ENCODE measurements around the gene MYO3B. TPM values are rescaled to one million over a fixed set of nuclear protein-coding genes. Genes with fewer than 3 reads are reported as not detected.
"Not testable (repeated sequence)": the region's sequence is repeated elsewhere in the genome, so short reads cannot be mapped to it uniquely, and the experiment has no call there.

MYO3B gene
- total and polyA plus RNA-seq, 7 experiments from 2014 or later, result 0.66 to 0.82 TPM; not detected in 5

DNA sequence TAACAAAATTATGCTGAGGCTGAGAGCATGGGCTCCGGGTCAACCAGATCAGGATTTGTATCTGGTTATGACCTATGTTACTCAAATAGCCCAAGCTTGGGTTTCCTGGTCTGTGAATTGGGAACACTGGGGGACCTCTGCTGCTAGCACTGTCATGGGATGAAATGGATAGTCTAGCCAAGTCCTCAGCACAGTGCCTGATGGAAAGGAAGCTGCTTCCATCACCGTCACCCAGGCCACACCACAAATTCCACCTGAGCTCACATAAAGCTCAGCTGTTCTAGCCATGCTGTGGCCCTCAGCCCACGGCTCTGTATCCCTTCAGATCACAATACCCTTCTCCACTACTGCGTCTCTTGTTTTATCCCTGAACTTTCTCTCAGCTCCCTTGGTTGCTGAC lies 357.6 kb downstream of the MYO3B start:
- no peak overlapping the region for H3K4me3 Mint-ChIP-seq
- H3K36me3 ChIP-seq (ENCODE audit: control insufficient read depth in 2 of 3, insufficient read depth in 3 of 3, low read length in 3 of 3), result no peaks in the 10 kb centered on the region
- no peak for DNase-seq
- no peaks in the 10 kb centered on the region for H3K36me3 Mint-ChIP-seq
- H3K4me1 Mint-ChIP-seq, result no peaks in the 10 kb centered on the region
- H3K4me3 ChIP-seq (ENCODE audit: low read length), result no peak overlapping the region
- ChIA-PET POLR2A (no interaction called here), CTCF (no interaction called here)
- H3K27me3 Mint-ChIP-seq, result peaks cover 7 to 22% (median 13%) of the 10 kb centered on the region in 5 donors
- no peak for ATAC-seq
- no peaks in the 10 kb centered on the region for H3K9me3 ChIP-seq (ENCODE audit: control insufficient read depth in 2 of 3, low read length in 3 of 3)
- H3K9me3 Mint-ChIP-seq, result no peaks in the 10 kb centered on the region
- no peak overlapping the region for H3K27ac ChIP-seq (ENCODE audit: low read depth, low read length)
- intact Hi-C loops (cut with micrococcal nuclease), result no loop called here
- H3K27ac Mint-ChIP-seq, result no peak overlapping the region
- H3K4me1 ChIP-seq (ENCODE audit: control insufficient read depth in 2 of 2, insufficient read depth in 2 of 2, low read length in 2 of 2), result no peaks in the 10 kb centered on the region
- H3K27me3 ChIP-seq (ENCODE audit: control insufficient read depth in 2 of 2, insufficient read depth in 2 of 2, low read length in 2 of 2), result no peaks in the 10 kb centered on the region

DNA sequence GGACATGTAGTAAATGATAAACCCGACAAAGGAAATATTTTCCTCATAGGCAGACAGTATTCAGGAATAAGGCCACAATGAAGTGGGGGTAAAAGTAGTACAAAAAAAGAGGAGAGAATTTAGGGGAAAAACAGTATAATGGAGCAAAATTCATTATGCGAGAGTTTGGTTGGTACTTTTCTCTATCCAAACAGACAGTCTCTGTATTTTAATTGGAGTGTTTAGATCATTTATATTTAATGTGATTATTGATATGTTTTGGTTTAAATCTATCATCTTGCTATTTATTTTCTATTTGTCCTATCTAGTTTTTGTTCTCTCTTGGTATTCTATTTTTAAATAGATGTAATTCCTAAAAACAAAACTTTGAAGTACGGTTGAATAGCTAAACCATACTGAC lies 366.9 kb downstream of the MYO3B start:
- peaks cover 0 to 20% (median 6%) of the 10 kb centered on the region in 11 donors for H3K9me3 Mint-ChIP-seq
- POLR2A ChIA-PET, result no interaction called here
- H3K27me3 Mint-ChIP-seq, result peaks cover 0 to 17% (median 9%) of the 10 kb centered on the region in 5 donors
- Histone ChIP-seq H3K27me3 (ENCODE audit: control insufficient read depth in 2 of 2, insufficient read depth in 2 of 2, low read length in 2 of 2) (no peaks in the 10 kb centered on the region), H3K27ac (ENCODE audit: low read depth, low read length) (no peak overlapping the region), H3K4me3 (ENCODE audit: low read length) (no peak overlapping the region), H3K36me3 (ENCODE audit: control insufficient read depth in 2 of 3, insufficient read depth in 3 of 3, low read length in 3 of 3) (no peaks in the 10 kb centered on the region), H3K4me1 (ENCODE audit: control insufficient read depth in 2 of 2, insufficient read depth in 2 of 2, low read length in 2 of 2) (no peaks in the 10 kb centered on the region), H3K9me3 (ENCODE audit: control insufficient read depth in 2 of 3, low read length in 3 of 3) (no peaks in the 10 kb centered on the region)
- no peak overlapping the region for H3K27ac Mint-ChIP-seq
- H3K4me3 Mint-ChIP-seq, result no peak overlapping the region
- CTCF ChIA-PET, result no interaction called here
- peaks cover 0 to 6% (median 0%) of the 10 kb centered on the region in 5 donors for H3K36me3 Mint-ChIP-seq
- H3K4me1 Mint-ChIP-seq, result no peaks in the 10 kb centered on the region
- intact Hi-C loops (cut with micrococcal nuclease), result no loop called here
- no peak for DNase-seq
- no peak for ATAC-seq

DNA sequence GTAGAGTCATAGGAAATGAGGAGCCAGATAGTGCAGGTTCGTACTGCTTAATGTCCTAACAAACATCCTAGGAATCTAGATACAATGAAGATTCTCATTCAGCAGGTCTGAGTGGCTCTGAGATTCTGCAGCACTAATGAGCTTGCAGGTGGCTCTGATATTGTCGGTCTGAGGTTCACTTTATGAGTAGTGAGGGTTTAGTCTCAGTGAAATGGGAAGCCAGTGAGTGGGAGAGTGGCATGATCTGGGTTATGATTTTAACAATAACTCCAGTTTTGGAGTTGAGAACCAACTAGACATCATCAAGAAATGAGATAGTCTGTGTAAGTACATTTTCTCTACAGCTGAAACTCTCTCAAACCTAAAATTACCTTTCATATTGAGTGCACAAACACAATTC lies 370.4 kb downstream of the MYO3B start:
- Mint-ChIP-seq H3K27ac (no peak overlapping the region), H3K4me3 (no peak overlapping the region)
- POLR2A ChIA-PET, result interaction anchor here (0.6 kb wide), 1 partner anchor 223 kb away, joined by 3 read pairs; no protein-coding TSS in a partner anchor

DNA sequence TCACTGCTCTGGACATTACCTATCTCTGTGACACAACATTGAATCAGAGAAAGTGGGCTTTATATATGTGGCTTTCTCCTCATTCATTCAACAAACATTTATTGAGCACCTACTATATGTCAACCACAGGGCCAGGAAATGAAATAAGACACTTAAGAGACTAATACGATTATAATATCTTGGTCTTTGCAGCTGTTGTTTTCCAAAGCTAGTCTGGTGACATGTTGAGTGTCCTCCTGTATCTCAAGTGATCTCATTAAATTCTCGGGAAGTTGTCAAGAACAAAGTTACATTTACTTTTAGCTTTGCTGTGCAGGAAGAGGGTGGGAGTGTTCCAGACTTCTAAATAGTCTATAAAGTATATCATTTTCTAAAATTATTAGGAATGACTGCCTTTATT lies 372.6 kb downstream of the MYO3B start:
- H3K4me1 ChIP-seq (ENCODE audit: control insufficient read depth in 2 of 2, insufficient read depth in 2 of 2, low read length in 2 of 2), result no peaks in the 10 kb centered on the region
- H3K27me3 Mint-ChIP-seq, result peaks cover 0 to 13% (median 4%) of the 10 kb centered on the region in 5 donors
- ATAC-seq (no peak), DNase-seq (no peak)
- no peaks in the 10 kb centered on the region for H3K36me3 ChIP-seq (ENCODE audit: control insufficient read depth in 2 of 3, insufficient read depth in 3 of 3, low read length in 3 of 3)
- peaks cover 0 to 14% (median 0%) of the 10 kb centered on the region in 3 experiments for H3K9me3 ChIP-seq (ENCODE audit: control insufficient read depth in 2 of 3, low read length in 3 of 3)
- peaks cover 8 to 43% (median 15%) of the 10 kb centered on the region in 11 donors for H3K9me3 Mint-ChIP-seq
- no peak overlapping the region for H3K27ac ChIP-seq (ENCODE audit: low read depth, low read length)
- H3K36me3 Mint-ChIP-seq, result peaks cover 2 to 12% (median 10%) of the 10 kb centered on the region in 5 donors
- no peak overlapping the region for H3K27ac Mint-ChIP-seq
- no peaks in the 10 kb centered on the region for H3K27me3 ChIP-seq (ENCODE audit: control insufficient read depth in 2 of 2, insufficient read depth in 2 of 2, low read length in 2 of 2)
- H3K4me3 ChIP-seq (ENCODE audit: low read length), result no peak overlapping the region
- intact Hi-C loops (cut with micrococcal nuclease), result no loop called here
- ChIA-PET CTCF (no interaction called here), POLR2A (no interaction called here)
- H3K4me3 Mint-ChIP-seq, result no peak overlapping the region
- H3K4me1 Mint-ChIP-seq, result no peaks in the 10 kb centered on the region

More for the DNA sequence above, 370.4 kb downstream of the MYO3B start:
- no peaks in the 10 kb centered on the region for H3K4me1 ChIP-seq (ENCODE audit: control insufficient read depth in 2 of 2, insufficient read depth in 2 of 2, low read length in 2 of 2)
- intact Hi-C loops (cut with micrococcal nuclease), result no loop called here
- H3K27me3 ChIP-seq (ENCODE audit: control insufficient read depth in 2 of 2, insufficient read depth in 2 of 2, low read length in 2 of 2), result no peaks in the 10 kb centered on the region
- Mint-ChIP-seq H3K27me3 (peaks cover 0 to 12% (median 7%) of the 10 kb centered on the region in 5 donors), H3K4me1 (no peaks in the 10 kb centered on the region), H3K36me3 (peaks cover 0 to 11% (median 7%) of the 10 kb centered on the region in 5 donors), H3K9me3 (peaks cover 6 to 42% (median 15%) of the 10 kb centered on the region in 11 donors)
- H3K36me3 ChIP-seq (ENCODE audit: control insufficient read depth in 2 of 3, insufficient read depth in 3 of 3, low read length in 3 of 3), result no peaks in the 10 kb centered on the region
- peaks cover 0 to 14% (median 0%) of the 10 kb centered on the region in 3 experiments for H3K9me3 ChIP-seq (ENCODE audit: control insufficient read depth in 2 of 3, low read length in 3 of 3)
- DNase-seq, result no peak
- H3K4me3 ChIP-seq (ENCODE audit: low read length), result no peak overlapping the region
- ATAC-seq, result no peak
- no peak overlapping the region for H3K27ac ChIP-seq (ENCODE audit: low read depth, low read length)
- CTCF ChIA-PET, result no interaction called here

DNA sequence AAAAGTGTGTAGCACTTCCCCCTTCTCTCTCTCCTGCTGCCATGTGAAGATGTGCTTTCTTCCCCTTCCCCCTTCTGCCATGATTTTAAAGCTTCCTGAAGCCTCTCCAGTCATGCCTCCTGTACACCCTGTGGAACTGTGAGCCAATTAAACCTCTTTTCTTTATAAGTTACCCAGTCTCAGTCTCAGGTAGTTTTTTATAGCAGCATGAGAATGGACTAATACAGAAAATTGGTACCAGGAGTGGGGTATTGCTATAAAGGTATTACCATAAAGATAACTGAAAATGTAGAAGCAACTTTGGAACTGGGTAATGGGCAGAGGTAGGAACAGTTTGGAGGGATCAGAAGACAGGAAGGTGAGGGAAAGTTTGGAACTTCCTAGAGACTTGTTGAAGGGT lies 374.0 kb downstream of the MYO3B start:
- H3K9me3 Mint-ChIP-seq, result peaks cover 8 to 36% (median 14%) of the 10 kb centered on the region in 11 donors
- DNase-seq; H3K4me1 Mint-ChIP-seq; H3K4me1 ChIP-seq (ENCODE audit: control insufficient read depth in 2 of 2, insufficient read depth in 2 of 2, low read length in 2 of 2); H3K4me3 Mint-ChIP-seq; H3K27ac Mint-ChIP-seq; CTCF ChIA-PET; H3K27me3 ChIP-seq (ENCODE audit: control insufficient read depth in 2 of 2, insufficient read depth in 2 of 2, low read length in 2 of 2); ATAC-seq; H3K27ac ChIP-seq (ENCODE audit: low read depth, low read length); H3K36me3 ChIP-seq (ENCODE audit: control insufficient read depth in 2 of 3, insufficient read depth in 3 of 3, low read length in 3 of 3); H3K4me3 ChIP-seq (ENCODE audit: low read length); intact Hi-C loops (cut with micrococcal nuclease): not testable (repeated sequence)
- H3K36me3 Mint-ChIP-seq, result peaks cover 0 to 12% (median 5%) of the 10 kb centered on the region in 5 donors
- peaks cover 0 to 12% (median 3%) of the 10 kb centered on the region in 5 donors for H3K27me3 Mint-ChIP-seq
- POLR2A ChIA-PET, result interaction anchor here (0.9 kb wide), 1 partner anchor 11 kb away, joined by 5 read pairs; no protein-coding TSS in a partner anchor
- H3K9me3 ChIP-seq (ENCODE audit: control insufficient read depth in 2 of 3, low read length in 3 of 3), result peaks cover 0 to 14% (median 0%) of the 10 kb centered on the region in 3 experiments

DNA sequence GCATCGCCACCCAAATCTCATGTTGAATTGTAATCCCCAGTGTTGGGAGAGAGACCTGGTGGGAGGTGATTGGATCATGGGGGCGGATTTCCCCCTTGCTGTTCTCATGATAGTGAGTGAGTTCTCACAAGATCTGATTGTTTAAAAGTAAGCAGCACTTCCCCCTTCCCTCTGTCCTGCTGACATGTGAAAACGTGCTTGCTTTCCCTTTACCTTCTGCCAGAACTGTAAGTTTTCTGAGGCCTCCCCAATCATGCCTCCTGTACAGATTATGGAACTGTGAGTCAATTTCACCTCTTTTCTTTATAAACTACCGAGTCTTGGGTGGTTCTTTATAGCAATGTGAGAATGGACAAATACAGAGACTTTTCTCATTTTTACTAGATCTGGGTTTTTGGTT lies 375.8 kb downstream of the MYO3B start:
- CTCF ChIA-PET, result no interaction called here
- no peaks in the 10 kb centered on the region for H3K4me1 Mint-ChIP-seq
- H3K36me3 Mint-ChIP-seq, result peaks cover 0 to 12% (median 5%) of the 10 kb centered on the region in 5 donors
- no peak overlapping the region for H3K27ac ChIP-seq (ENCODE audit: low read depth, low read length)
- H3K36me3 ChIP-seq (ENCODE audit: control insufficient read depth in 2 of 3, insufficient read depth in 3 of 3, low read length in 3 of 3), result no peaks in the 10 kb centered on the region
- intact Hi-C loops (cut with micrococcal nuclease), result no loop called here
- H3K4me3 Mint-ChIP-seq, result no peak overlapping the region
- no peaks in the 10 kb centered on the region for H3K4me1 ChIP-seq (ENCODE audit: control insufficient read depth in 2 of 2, insufficient read depth in 2 of 2, low read length in 2 of 2)
- H3K4me3 ChIP-seq (ENCODE audit: low read length), result no peak overlapping the region
- DNase-seq, result no peak
- POLR2A ChIA-PET, result no interaction called here
- peaks cover 0 to 19% (median 5%) of the 10 kb centered on the region in 5 donors for H3K27me3 Mint-ChIP-seq
- peaks cover 0 to 14% (median 0%) of the 10 kb centered on the region in 3 experiments for H3K9me3 ChIP-seq (ENCODE audit: control insufficient read depth in 2 of 3, low read length in 3 of 3)
- no peaks in the 10 kb centered on the region for H3K27me3 ChIP-seq (ENCODE audit: control insufficient read depth in 2 of 2, insufficient read depth in 2 of 2, low read length in 2 of 2)
- H3K27ac Mint-ChIP-seq, result no peak overlapping the region
- no peak for ATAC-seq
- peaks cover 8 to 36% (median 14%) of the 10 kb centered on the region in 11 donors for H3K9me3 Mint-ChIP-seq

DNA sequence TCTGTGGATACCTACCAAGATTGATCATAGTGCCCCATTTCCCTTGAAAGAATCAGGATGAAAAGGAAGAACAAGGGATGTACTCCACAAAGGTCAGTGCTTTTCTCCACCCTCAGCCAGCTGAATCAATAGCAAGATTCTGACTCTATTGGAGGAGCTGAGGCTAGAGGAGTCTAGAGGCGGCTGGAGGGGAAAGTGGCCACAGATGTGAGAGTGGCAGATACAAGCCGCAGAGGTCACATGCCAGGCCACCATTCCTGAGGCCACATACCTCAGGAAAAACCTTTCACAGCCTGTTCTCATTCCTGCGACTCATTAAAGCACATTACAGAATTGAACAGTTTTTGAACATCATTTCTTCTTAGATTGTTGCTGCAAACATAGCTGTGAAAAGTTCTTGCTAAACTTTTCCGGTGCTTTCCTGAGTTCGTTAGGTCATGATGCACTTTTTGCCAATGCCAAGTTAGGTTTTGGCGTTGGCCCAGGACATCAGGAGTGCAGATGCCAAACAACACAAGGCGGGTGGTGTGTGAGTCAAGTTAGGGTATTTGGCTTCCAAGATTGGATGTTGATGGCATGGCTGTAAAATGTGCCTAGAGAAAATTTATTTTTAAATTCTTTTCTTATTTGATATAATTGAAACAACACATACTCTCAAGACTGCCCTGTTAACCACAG lies 376.5 kb downstream of the MYO3B start:
- Mint-ChIP-seq H3K4me3 (no peak overlapping the region), H3K4me1 (no peaks in the 10 kb centered on the region), H3K36me3 (peaks cover 0 to 12% (median 5%) of the 10 kb centered on the region in 5 donors), H3K9me3 (peaks cover 8 to 36% (median 14%) of the 10 kb centered on the region in 11 donors), H3K27me3 (peaks cover 0 to 19% (median 5%) of the 10 kb centered on the region in 5 donors), H3K27ac (no peak overlapping the region)
- H3K36me3 ChIP-seq (ENCODE audit: control insufficient read depth in 2 of 3, insufficient read depth in 3 of 3, low read length in 3 of 3), result no peaks in the 10 kb centered on the region
- no peak for DNase-seq
- no peak for ATAC-seq
- no peak overlapping the region for H3K4me3 ChIP-seq (ENCODE audit: low read length)
- H3K27ac ChIP-seq (ENCODE audit: low read depth, low read length), result no peak overlapping the region
- peaks cover 0 to 14% (median 0%) of the 10 kb centered on the region in 3 experiments for H3K9me3 ChIP-seq (ENCODE audit: control insufficient read depth in 2 of 3, low read length in 3 of 3)
- intact Hi-C loops (cut with micrococcal nuclease), result no loop called here
- CTCF ChIA-PET, result no interaction called here
- H3K27me3 ChIP-seq (ENCODE audit: control insufficient read depth in 2 of 2, insufficient read depth in 2 of 2, low read length in 2 of 2), result no peaks in the 10 kb centered on the region
- no peaks in the 10 kb centered on the region for H3K4me1 ChIP-seq (ENCODE audit: control insufficient read depth in 2 of 2, insufficient read depth in 2 of 2, low read length in 2 of 2)
- POLR2A ChIA-PET, result no interaction called here

All from naive thymus-derived CD4-positive, alpha-beta T cell (primary cell).